ENCODE data around the gene LCOR.

LCOR gene

GRCh38 chr10:97012470-97012869, 180.4 kb downstream of the LCOR start:
- no peak for DNase-seq (ENCODE audit: low read depth)

- no peak for DNase-seq (ENCODE audit: low read depth)
Observed at GRCh38 chr10:97013568-97013967, 181.5 kb downstream of the LCOR start.

- no peak for DNase-seq (ENCODE audit: low read depth)
Observed at GRCh38 chr10:97013983-97014382, 181.9 kb downstream of the LCOR start.

GRCh38 chr10:97015240-97015639, 183.1 kb downstream of the LCOR start:
- DNase-seq (ENCODE audit: low read depth) = no peak

- DNase-seq (ENCODE audit: low read depth) = no peak
Observed at GRCh38 chr10:97016728-97017473, 184.8 kb downstream of the LCOR start.

GRCh38 chr10:97017474-97017903, 185.4 kb downstream of the LCOR start:
- no peak for DNase-seq (ENCODE audit: low read depth)

- DNase-seq (ENCODE audit: low read depth) = no peak
Observed at GRCh38 chr10:97018251-97019212, 186.4 kb downstream of the LCOR start.

GRCh38 chr10:97019213-97019844, 187.2 kb downstream of the LCOR start:
- DNase-seq (ENCODE audit: low read depth) = no peak

GRCh38 chr10:97020452-97021400, 188.6 kb downstream of the LCOR start:
- DNase-seq (ENCODE audit: low read depth) = no peak

GRCh38 chr10:97022616-97023015, 190.5 kb downstream of the LCOR start:
- DNase-seq (ENCODE audit: low read depth) = no peak

GRCh38 chr10:97023401-97024167, 191.5 kb downstream of the LCOR start:
- no peak for DNase-seq (ENCODE audit: low read depth)

- DNase-seq (ENCODE audit: low read depth) = no peak
Observed at GRCh38 chr10:97024168-97025073, 192.3 kb downstream of the LCOR start.

GRCh38 chr10:97025613-97026242, 193.6 kb downstream of the LCOR start:
- no peak for DNase-seq (ENCODE audit: low read depth)

- no peak for DNase-seq (ENCODE audit: low read depth)
Observed at GRCh38 chr10:97028126-97028831, 196.2 kb downstream of the LCOR start.

GRCh38 chr10:97028832-97029178, 196.7 kb downstream of the LCOR start:
- DNase-seq (ENCODE audit: low read depth) = no peak

- no peak for DNase-seq (ENCODE audit: low read depth)
Observed at GRCh38 chr10:97029271-97029670, 197.2 kb downstream of the LCOR start.

GRCh38 chr10:97030894-97031293, 198.8 kb downstream of the LCOR start:
- no peak for DNase-seq (ENCODE audit: low read depth)

- DNase-seq (ENCODE audit: low read depth) = no peak
Observed at GRCh38 chr10:97031459-97031858, 199.4 kb downstream of the LCOR start.

- no peak for DNase-seq (ENCODE audit: low read depth)
Observed at GRCh38 chr10:97032624-97033023, 200.5 kb downstream of the LCOR start.

Measured in activated T-helper 1 cell treated with Interleukin-2 at 50 U/mL for 16 hours (primary cell).